SK-N-SH treated with all-trans-retinoic acid at 6 μM for 48 hours (cell line): ENCODE data around the gene AHCYL2.

Experiments
- ATAC-seq: fragments of 200-7000 bp; cut with Tn5 transposase; 3 replicates; pipeline ENCODE4 v1.9.1; 2020; ENCODE audit warnings: mild to moderate bottlenecking, moderate library complexity
- ARNTL ChIP-seq: fragments of 450-650 bp; formaldehyde crosslinking; IDR thresholded peaks from 2 replicates; pipeline ENCODE4 v1.5.0; 2020; ENCODE audit warnings: low read depth, mild to moderate bottlenecking, moderate library complexity, borderline replicate concordance
- BACH2 ChIP-seq: fragments of 250-450 bp; sonication (Bioruptor Pico); IDR thresholded peaks from 2 replicates; pipeline ENCODE4 v1.9.0; 2021; ENCODE audit warnings: mild to moderate bottlenecking, borderline replicate concordance
- CSDC2 ChIP-seq: fragments of 250-450 bp; sonication (Bioruptor Pico); IDR thresholded peaks from 2 replicates; pipeline ENCODE4 v1.5.0; 2020; ENCODE audit warnings: mild to moderate bottlenecking, moderate library complexity
- ESRRG ChIP-seq: fragments of 250-450 bp; sonication (Bioruptor Pico); IDR thresholded peaks from 2 replicates; pipeline ENCODE4 v1.6.1; 2021; ENCODE audit warnings: mild to moderate bottlenecking
- OSR1 ChIP-seq: fragments of 250-450 bp; sonication (Bioruptor Pico); IDR thresholded peaks from 2 replicates; pipeline ENCODE4 v1.8.0; 2022; ENCODE audit warnings: moderate library complexity, mild to moderate bottlenecking, inconsistent platforms
- SNAI2 ChIP-seq: fragments of 250-450 bp; sonication (Bioruptor Pico); IDR thresholded peaks from 2 replicates; pipeline ENCODE4 v1.5.0; 2020; ENCODE audit warnings: mild to moderate bottlenecking, moderate library complexity
- TCF4 ChIP-seq: fragments of 250-450 bp; sonication (Bioruptor Pico); IDR thresholded peaks from 2 replicates; pipeline ENCODE4 v1.8.0; 2021; ENCODE audit warnings: mild to moderate bottlenecking, moderate library complexity, borderline replicate concordance
- TOX ChIP-seq: fragments of 250-450 bp; sonication (Bioruptor Pico); IDR thresholded peaks from 2 replicates; pipeline ENCODE4 v1.8.0; 2021; ENCODE audit warnings: mild to moderate bottlenecking, moderate library complexity, borderline replicate concordance
- ZFP3 ChIP-seq: fragments of 250-450 bp; sonication (Bioruptor Pico); IDR thresholded peaks from 2 replicates; pipeline ENCODE4 v1.5.0; 2020; ENCODE audit warnings: mild to moderate bottlenecking, moderate library complexity
- ZFP30 ChIP-seq: fragments of 450-650 bp; formaldehyde crosslinking; IDR thresholded peaks from 2 replicates; pipeline ENCODE4 v1.5.0; 2022; ENCODE audit warnings: mild to moderate bottlenecking, moderate library complexity
- ZNF8 ChIP-seq: fragments of 450-650 bp; formaldehyde crosslinking; IDR thresholded peaks from 2 replicates; pipeline ENCODE4 v1.5.0; 2020; ENCODE audit warnings: mild to moderate bottlenecking, moderate library complexity
- TF ChIP-seq, protein P1 (sequence below): fragments of 250-450 bp; sonication (Bioruptor Pico); IDR thresholded peaks from 2 replicates; pipeline ENCODE4 v1.5.0; 2020; ENCODE audit warnings: mild to moderate bottlenecking, moderate library complexity
- TF ChIP-seq, protein P2 (sequence below): fragments of 250-450 bp; sonication (Bioruptor Pico); IDR thresholded peaks from 2 replicates; pipeline ENCODE4 v1.8.0; 2020; ENCODE audit warnings: mild to moderate bottlenecking, moderate library complexity, borderline replicate concordance
- TF ChIP-seq, protein P3 (sequence below): fragments of 250-450 bp; sonication (Bioruptor Pico); IDR thresholded peaks from 2 replicates; pipeline ENCODE4 v1.5.1; 2021; ENCODE audit warnings: mild to moderate bottlenecking, moderate library complexity
- TF ChIP-seq, protein P4 (sequence below): fragments of 250-450 bp; sonication (Bioruptor Pico); IDR thresholded peaks from 2 replicates; pipeline ENCODE4 v1.8.0; 2021; ENCODE audit warnings: low read depth, mild to moderate bottlenecking, moderate library complexity, borderline replicate concordance
- TF ChIP-seq, protein P5 (sequence below): fragments of 250-450 bp; sonication (Bioruptor Pico); IDR thresholded peaks from 2 replicates; pipeline ENCODE4 v1.5.1; 2020; ENCODE audit warnings: low read depth, mild to moderate bottlenecking, moderate library complexity

AHCYL2 gene

DNA sequence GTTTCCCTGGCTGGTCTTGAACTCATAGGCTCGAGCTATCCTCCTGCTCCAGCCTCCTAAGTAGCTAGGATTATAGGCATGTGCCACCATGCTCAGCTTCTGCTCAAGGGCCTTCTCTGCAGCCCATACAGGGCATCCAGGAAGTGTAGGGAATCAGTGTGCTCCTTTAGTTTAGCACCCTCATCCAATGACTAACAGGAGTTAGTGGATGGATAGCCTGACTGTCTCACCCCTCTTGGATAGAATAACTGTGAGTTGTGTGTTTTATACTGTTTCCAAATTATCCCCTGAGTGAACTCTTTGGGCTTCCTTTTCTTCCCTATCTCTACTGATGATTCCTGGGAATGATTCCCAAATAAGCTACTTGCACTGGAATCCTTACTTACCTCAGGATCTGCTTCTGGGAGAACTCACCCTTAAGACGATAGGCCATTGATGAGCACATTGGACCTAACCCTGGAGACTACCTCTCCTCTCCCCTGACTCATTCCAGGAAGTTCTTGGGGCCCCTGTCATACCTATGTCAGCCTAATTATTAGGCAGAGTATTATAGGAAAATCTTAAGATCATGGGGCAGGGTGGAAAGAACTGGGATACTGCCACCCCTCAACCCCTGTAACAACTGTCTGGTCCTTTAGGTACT lies 227.9 kb downstream of the AHCYL2 start:
- TF ChIP-seq BACH2 (no peak), ZFP30 (no peak), ZFP3 (CRISPR knock-in tag) (no peak), TOX (CRISPR knock-in tag) (no peak), ESRRG (CRISPR knock-in tag) (no peak), TCF4 (CRISPR knock-in tag) (no peak), OSR1 (no peak), CSDC2 (CRISPR knock-in tag) (no peak)
- TF ChIP-seq, protein P1, sequence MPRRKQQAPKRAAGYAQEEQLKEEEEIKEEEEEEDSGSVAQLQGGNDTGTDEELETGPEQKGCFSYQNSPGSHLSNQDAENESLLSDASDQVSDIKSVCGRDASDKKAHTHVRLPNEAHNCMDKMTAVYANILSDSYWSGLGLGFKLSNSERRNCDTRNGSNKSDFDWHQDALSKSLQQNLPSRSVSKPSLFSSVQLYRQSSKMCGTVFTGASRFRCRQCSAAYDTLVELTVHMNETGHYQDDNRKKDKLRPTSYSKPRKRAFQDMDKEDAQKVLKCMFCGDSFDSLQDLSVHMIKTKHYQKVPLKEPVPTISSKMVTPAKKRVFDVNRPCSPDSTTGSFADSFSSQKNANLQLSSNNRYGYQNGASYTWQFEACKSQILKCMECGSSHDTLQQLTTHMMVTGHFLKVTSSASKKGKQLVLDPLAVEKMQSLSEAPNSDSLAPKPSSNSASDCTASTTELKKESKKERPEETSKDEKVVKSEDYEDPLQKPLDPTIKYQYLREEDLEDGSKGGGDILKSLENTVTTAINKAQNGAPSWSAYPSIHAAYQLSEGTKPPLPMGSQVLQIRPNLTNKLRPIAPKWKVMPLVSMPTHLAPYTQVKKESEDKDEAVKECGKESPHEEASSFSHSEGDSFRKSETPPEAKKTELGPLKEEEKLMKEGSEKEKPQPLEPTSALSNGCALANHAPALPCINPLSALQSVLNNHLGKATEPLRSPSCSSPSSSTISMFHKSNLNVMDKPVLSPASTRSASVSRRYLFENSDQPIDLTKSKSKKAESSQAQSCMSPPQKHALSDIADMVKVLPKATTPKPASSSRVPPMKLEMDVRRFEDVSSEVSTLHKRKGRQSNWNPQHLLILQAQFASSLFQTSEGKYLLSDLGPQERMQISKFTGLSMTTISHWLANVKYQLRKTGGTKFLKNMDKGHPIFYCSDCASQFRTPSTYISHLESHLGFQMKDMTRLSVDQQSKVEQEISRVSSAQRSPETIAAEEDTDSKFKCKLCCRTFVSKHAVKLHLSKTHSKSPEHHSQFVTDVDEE (CRISPR knock-in tag) = no peak
- TF ChIP-seq, protein P2, sequence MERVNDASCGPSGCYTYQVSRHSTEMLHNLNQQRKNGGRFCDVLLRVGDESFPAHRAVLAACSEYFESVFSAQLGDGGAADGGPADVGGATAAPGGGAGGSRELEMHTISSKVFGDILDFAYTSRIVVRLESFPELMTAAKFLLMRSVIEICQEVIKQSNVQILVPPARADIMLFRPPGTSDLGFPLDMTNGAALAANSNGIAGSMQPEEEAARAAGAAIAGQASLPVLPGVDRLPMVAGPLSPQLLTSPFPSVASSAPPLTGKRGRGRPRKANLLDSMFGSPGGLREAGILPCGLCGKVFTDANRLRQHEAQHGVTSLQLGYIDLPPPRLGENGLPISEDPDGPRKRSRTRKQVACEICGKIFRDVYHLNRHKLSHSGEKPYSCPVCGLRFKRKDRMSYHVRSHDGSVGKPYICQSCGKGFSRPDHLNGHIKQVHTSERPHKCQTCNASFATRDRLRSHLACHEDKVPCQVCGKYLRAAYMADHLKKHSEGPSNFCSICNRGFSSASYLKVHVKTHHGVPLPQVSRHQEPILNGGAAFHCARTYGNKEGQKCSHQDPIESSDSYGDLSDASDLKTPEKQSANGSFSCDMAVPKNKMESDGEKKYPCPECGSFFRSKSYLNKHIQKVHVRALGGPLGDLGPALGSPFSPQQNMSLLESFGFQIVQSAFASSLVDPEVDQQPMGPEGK (CRISPR knock-in tag) = no peak
- TF ChIP-seq, protein P3, sequence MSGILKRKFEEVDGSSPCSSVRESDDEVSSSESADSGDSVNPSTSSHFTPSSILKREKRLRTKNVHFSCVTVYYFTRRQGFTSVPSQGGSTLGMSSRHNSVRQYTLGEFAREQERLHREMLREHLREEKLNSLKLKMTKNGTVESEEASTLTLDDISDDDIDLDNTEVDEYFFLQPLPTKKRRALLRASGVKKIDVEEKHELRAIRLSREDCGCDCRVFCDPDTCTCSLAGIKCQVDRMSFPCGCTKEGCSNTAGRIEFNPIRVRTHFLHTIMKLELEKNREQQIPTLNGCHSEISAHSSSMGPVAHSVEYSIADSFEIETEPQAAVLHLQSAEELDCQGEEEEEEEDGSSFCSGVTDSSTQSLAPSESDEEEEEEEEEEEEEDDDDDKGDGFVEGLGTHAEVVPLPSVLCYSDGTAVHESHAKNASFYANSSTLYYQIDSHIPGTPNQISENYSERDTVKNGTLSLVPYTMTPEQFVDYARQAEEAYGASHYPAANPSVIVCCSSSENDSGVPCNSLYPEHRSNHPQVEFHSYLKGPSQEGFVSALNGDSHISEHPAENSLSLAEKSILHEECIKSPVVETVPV (CRISPR knock-in tag) = no peak
- TF ChIP-seq, protein P4, sequence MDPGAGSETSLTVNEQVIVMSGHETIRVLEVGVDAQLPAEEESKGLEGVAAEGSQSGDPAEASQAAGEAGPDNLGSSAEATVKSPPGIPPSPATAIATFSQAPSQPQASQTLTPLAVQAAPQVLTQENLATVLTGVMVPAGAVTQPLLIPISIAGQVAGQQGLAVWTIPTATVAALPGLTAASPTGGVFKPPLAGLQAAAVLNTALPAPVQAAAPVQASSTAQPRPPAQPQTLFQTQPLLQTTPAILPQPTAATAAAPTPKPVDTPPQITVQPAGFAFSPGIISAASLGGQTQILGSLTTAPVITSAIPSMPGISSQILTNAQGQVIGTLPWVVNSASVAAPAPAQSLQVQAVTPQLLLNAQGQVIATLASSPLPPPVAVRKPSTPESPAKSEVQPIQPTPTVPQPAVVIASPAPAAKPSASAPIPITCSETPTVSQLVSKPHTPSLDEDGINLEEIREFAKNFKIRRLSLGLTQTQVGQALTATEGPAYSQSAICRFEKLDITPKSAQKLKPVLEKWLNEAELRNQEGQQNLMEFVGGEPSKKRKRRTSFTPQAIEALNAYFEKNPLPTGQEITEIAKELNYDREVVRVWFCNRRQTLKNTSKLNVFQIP = no peak
- TF ChIP-seq, all 23 proteins: peak for 0
- ATAC-seq = no peak

DNA sequence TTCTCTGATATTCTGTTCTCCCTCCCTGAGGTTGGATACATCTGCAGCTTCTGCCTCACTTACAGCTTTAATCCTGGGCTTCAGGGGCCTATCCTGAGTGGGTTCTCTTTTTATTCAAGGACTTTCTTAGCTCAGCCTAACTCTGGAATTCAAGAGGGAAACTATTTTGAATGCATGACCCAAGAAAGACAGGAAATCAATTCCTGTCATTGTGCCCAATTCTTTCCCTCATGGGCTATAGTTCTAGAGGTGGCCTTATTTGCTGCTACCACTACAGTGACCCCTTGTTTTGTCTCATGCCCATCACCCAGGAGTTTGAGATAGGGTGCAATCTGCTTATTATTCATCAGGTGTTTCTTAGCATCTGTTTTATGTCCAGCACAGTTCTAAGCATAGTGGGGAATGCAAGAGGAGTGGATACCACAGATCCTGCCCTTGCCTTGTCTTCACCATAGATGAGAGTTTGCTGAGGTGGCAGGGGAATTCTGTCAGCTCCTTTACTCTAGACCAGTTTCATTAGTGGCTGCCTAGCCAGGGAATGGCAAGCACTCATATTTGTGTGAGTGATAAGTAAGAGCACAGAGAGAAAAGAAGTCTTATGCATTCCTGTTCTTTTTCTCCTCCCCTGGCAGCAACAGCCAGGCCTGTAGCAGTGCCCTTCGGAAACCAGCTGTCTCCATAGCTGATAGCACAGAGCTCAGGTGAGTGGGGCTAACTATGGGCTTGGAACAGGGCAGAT lies 228.8 kb downstream of the AHCYL2 start:
- no peak for ATAC-seq
- TF ChIP-seq SNAI2 (CRISPR knock-in tag) = no peak
- TF ChIP-seq, protein P2 (CRISPR knock-in tag) = no peak

DNA sequence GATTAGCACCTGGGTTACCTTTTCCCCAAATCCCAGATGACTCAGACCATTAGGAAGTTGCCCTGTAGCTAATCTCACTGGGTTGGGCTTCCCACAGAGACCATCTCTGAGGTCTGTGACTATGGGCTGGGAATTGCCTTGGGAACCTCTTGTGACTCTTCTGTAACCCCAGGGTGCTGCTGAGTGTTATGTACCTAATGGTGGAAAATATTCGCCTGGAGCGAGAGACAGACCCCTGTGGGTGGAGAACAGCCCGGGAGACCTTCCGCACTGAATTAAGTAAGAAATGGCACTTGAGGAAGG lies 229.4 kb downstream of the AHCYL2 start:
- TF ChIP-seq ZNF8 (CRISPR knock-in tag) = no peak
- TF ChIP-seq ZFP3 (CRISPR knock-in tag) = no peak
- TF ChIP-seq BACH2 = no peak
- no peak for TF ChIP-seq TOX (CRISPR knock-in tag)
- TF ChIP-seq, protein P5, sequence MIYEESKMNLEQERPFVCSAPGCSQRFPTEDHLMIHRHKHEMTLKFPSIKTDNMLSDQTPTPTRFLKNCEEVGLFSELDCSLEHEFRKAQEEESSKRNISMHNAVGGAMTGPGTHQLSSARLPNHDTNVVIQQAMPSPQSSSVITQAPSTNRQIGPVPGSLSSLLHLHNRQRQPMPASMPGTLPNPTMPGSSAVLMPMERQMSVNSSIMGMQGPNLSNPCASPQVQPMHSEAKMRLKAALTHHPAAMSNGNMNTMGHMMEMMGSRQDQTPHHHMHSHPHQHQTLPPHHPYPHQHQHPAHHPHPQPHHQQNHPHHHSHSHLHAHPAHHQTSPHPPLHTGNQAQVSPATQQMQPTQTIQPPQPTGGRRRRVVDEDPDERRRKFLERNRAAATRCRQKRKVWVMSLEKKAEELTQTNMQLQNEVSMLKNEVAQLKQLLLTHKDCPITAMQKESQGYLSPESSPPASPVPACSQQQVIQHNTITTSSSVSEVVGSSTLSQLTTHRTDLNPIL = no peak
- TF ChIP-seq, all 23 proteins: peak for 0
- no peak; the same call in 2 of the 3 replicates for ATAC-seq

DNA sequence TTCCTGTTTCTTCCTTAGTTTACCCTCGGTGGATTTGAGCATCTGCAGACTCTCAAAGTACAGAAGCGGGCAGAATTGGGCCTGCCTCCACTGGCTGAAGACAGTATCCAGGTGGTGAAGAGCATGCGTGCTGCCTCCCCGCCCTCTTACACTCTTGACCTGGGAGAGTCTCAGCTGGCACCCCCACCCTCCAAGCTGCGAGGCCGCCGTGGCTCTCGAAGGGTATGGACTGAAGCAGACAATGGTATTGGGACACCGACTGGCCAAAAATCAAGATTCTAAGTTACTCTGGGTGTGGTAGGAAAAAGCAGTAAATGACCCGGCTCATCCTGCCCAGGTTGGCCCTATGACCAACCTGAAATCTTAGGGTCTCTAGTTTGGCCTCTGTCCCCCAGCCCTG lies 231.6 kb downstream of the AHCYL2 start:
- ATAC-seq = no peak
- TF ChIP-seq ARNTL (CRISPR knock-in tag) (no peak), BACH2 (no peak)
- TF ChIP-seq, protein P5 = no peak
- TF ChIP-seq, protein P3 (CRISPR knock-in tag) = no peak
- TF ChIP-seq, protein P1 (CRISPR knock-in tag) = no peak
